ENCODE data around the gene SNX8.

The SNX8 gene

GRCh38 chr7:2330493-2330892 is 16.3 kb upstream of the SNX8 start:
- Histone ChIP-seq H3K9me3 (ENCODE audit: severe bottlenecking) (no peaks in the 10 kb centered on the region), H3K36me3 (ENCODE audit: low read depth) (no peaks in the 10 kb centered on the region), H3K4me1 (ENCODE audit: insufficient read depth, poor library complexity, severe bottlenecking) (no peaks in the 10 kb centered on the region), H3K4me3 (ENCODE audit: severe bottlenecking) (no peak overlapping the region), H3K27ac (ENCODE audit: poor library complexity, severe bottlenecking) (no peak overlapping the region), H3K27me3 (ENCODE audit: insufficient read depth, poor library complexity, severe bottlenecking) (no peaks in the 10 kb centered on the region)
- no peak for ATAC-seq (ENCODE audit: low read depth)
- no peak for DNase-seq (ENCODE audit: low spot score)
- no peak for TF ChIP-seq CTCF (IDR thresholded peaks at IDR 0.05; ENCODE audit: poor library complexity, severe bottlenecking)

GRCh38 chr7:2326951-2327350 is 12.7 kb upstream of the SNX8 start:
- H3K9me3 ChIP-seq (ENCODE audit: severe bottlenecking) = no peaks in the 10 kb centered on the region
- DNase-seq (ENCODE audit: low spot score) = no peak
- H3K36me3 ChIP-seq (ENCODE audit: low read depth) = no peaks in the 10 kb centered on the region
- H3K27me3 ChIP-seq (ENCODE audit: insufficient read depth, poor library complexity, severe bottlenecking) = no peaks in the 10 kb centered on the region
- no peak overlapping the region for H3K4me3 ChIP-seq (ENCODE audit: severe bottlenecking)
- H3K4me1 ChIP-seq (ENCODE audit: insufficient read depth, poor library complexity, severe bottlenecking) = no peaks in the 10 kb centered on the region
- H3K27ac ChIP-seq (ENCODE audit: poor library complexity, severe bottlenecking) = no peak overlapping the region
- no peak for ATAC-seq (ENCODE audit: low read depth)
- TF ChIP-seq CTCF (IDR thresholded peaks at IDR 0.05; ENCODE audit: poor library complexity, severe bottlenecking) = no peak

- H3K4me3 ChIP-seq (ENCODE audit: severe bottlenecking) = no peak overlapping the region
- H3K27me3 ChIP-seq (ENCODE audit: insufficient read depth, poor library complexity, severe bottlenecking) = no peaks in the 10 kb centered on the region
- ATAC-seq (ENCODE audit: low read depth) (no peak), DNase-seq (ENCODE audit: low spot score) (no peak)
- no peak for TF ChIP-seq CTCF (IDR thresholded peaks at IDR 0.05; ENCODE audit: poor library complexity, severe bottlenecking)
- H3K4me1 ChIP-seq (ENCODE audit: insufficient read depth, poor library complexity, severe bottlenecking) = peaks cover 4% of the 10 kb centered on the region
- no peaks in the 10 kb centered on the region for H3K9me3 ChIP-seq (ENCODE audit: severe bottlenecking)
- H3K36me3 ChIP-seq (ENCODE audit: low read depth) = no peaks in the 10 kb centered on the region
- H3K27ac ChIP-seq (ENCODE audit: poor library complexity, severe bottlenecking) = no peak overlapping the region
Observed at GRCh38 chr7:2325162-2325561, 10.9 kb upstream of the SNX8 start.

GRCh38 chr7:2321020-2321419 is 6.8 kb upstream of the SNX8 start:
- DNase-seq (ENCODE audit: low spot score) (no peak), ATAC-seq (ENCODE audit: low read depth) (peak; percentile 68)
- TF ChIP-seq CTCF (IDR thresholded peaks at IDR 0.05; ENCODE audit: poor library complexity, severe bottlenecking) = peak; percentile 43
- H3K36me3 ChIP-seq (ENCODE audit: low read depth) = no peaks in the 10 kb centered on the region
- peaks cover 4% of the 10 kb centered on the region for H3K4me1 ChIP-seq (ENCODE audit: insufficient read depth, poor library complexity, severe bottlenecking)
- H3K4me3 ChIP-seq (ENCODE audit: severe bottlenecking) = no peak overlapping the region
- no peak overlapping the region for H3K27ac ChIP-seq (ENCODE audit: poor library complexity, severe bottlenecking)
- H3K9me3 ChIP-seq (ENCODE audit: severe bottlenecking) = no peaks in the 10 kb centered on the region
- no peaks in the 10 kb centered on the region for H3K27me3 ChIP-seq (ENCODE audit: insufficient read depth, poor library complexity, severe bottlenecking)

GRCh38 chr7:2317556-2318293 is 3.5 kb upstream of the SNX8 start:
- Histone ChIP-seq H3K36me3 (ENCODE audit: low read depth) (no peaks in the 10 kb centered on the region), H3K27ac (ENCODE audit: poor library complexity, severe bottlenecking) (no peak overlapping the region), H3K4me1 (ENCODE audit: insufficient read depth, poor library complexity, severe bottlenecking) (peaks cover 4% of the 10 kb centered on the region), H3K9me3 (ENCODE audit: severe bottlenecking) (no peaks in the 10 kb centered on the region), H3K27me3 (ENCODE audit: insufficient read depth, poor library complexity, severe bottlenecking) (no peaks in the 10 kb centered on the region), H3K4me3 (ENCODE audit: severe bottlenecking) (no peak overlapping the region)
- no peak for ATAC-seq (ENCODE audit: low read depth)
- no peak for DNase-seq (ENCODE audit: low spot score)
- no peak for TF ChIP-seq CTCF (IDR thresholded peaks at IDR 0.05; ENCODE audit: poor library complexity, severe bottlenecking)

All from RWPE2 (cell line).